NCI-H1105 (cell line): Measurements from ENCODE around the gene MAGI2.
"Not testable (repeated sequence)": the region's sequence is repeated elsewhere in the genome, so short reads cannot be mapped to it uniquely, and the experiment has no call there.

Experiments
- DNase-seq: peaks from one replicate; lab custom pipeline; 2025; lab: John Stamatoyannopoulos, UW

The MAGI2 gene

GRCh38 chr7:78355834-78356233 lies 1097.6 kb downstream of the MAGI2 start:
- DNase-seq = no peak

GRCh38 chr7:78350926-78351325 lies 1102.5 kb downstream of the MAGI2 start:
- no peak for DNase-seq

DNA sequence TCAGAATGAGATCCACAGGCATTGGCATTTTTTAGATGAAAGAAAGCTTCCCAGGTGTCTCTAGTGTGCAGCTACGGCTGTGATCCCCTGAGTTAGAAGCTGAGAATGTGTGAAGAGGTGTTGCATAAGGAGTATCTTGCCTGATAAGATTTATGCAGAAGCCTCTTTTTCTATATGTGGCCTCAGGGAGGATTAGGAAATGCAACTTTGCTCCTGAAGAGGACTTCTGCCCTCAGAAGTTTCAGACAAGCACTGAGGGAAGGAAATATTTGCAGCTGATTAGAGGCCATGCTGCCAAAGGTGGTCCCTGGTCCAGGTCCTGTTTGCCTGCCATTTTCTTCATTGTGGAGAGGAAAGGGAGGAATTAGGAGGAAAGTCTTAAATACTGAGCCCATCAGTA lies 1103.1 kb downstream of the MAGI2 start:
- DNase-seq = no peak

- no peak for DNase-seq
Measured at GRCh38 chr7:78346827-78347226, 1106.6 kb downstream of the MAGI2 start.

- no peak for DNase-seq
Measured at GRCh38 chr7:78345979-78346378, 1107.5 kb downstream of the MAGI2 start.

DNA sequence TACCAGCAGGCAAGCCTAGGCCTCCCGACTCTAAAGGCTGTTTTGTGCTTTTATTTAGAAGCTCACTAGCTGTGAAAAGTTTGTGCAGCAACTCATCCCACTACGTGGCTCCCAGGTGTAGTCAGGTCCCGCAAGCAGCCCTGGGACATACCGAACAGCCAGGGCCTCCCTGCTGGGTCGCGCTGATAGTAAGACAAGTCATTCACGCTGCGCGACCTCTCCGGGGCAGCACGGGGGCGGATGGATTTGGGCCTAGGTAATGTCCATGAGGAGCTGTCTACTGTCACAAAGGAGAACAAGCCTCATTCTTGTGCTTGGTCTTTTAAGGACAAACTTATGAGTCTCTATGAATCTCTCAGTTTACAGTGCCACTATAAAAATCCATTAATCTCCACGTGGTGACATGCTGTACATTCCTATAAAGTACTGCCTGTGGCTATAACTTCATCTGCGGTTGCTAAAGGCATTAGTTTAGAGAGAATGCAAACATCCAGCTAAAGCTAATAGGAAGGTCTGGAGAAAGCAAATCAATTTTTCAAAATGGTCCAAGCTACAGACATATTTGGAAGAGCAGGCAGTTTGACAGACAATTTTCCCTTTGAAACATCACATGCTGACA lies 1108.1 kb downstream of the MAGI2 start:
- no peak for DNase-seq

GRCh38 chr7:78334426-78334825 lies 1119.0 kb downstream of the MAGI2 start:
- DNase-seq = no peak

DNA sequence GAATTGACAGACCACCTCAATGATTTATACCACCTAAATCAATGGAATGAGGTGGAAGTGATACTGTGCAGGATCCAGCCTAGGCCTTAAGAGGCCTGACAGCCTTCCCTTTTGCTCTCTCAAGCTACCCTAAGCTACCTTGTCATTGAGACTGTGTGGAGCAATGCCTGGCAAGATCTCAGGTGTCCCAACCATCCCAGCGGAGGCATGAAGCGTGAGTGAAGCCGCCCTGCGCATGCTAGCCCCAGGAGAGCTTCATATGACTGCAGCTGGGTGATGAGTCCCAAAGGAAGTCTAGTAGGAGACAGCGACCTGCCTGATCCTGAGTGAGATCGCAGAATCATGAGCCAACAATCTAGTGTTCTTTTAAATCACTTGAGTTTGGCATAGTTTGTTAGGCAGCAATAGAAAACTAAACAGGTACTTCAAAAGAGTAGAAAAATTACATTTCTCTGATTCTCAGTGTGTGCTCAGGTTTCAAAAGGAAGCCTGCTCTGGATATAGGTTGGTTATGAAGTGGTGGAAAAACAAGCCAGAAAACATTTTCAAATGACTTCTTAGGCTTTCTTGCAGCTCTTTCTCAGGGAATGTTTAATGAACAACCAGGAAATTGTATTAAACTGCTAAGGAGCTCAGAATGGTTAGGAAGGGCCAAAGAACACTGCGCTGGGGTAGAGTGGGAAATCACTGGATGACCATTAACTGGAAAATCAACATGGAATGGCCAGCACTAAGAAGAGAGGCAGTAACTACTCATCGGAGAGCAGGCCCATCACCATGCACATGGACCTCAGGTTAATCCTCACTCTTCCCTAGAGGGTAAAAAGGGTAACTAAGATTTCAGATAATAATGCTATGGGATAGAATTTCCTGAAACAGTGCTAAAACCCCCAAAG lies 1119.7 kb downstream of the MAGI2 start:
- DNase-seq = no peak

GRCh38 chr7:78329001-78329655 lies 1124.3 kb downstream of the MAGI2 start:
- no peak for DNase-seq

- no peak for DNase-seq
Measured at GRCh38 chr7:78327718-78328117, 1125.7 kb downstream of the MAGI2 start.

DNA sequence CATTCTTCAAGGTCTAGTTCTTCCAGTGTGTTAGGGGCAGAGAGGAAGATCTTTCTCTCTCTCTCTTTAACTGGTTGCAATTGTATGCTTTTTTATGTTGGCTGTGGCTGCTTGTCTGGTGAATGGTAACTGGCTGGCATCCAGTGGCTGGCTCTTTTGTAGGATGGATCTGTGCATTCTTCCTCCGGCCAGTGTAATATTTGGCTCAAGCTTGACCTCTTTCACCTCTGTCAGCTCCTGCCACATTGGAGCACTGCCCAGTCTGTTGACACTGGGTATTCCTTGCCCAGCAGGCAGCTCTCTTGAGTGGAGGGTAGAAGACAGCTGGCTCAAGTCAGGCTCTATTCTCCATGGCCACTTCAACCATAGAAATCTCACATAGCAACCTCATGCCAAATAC lies 1126.6 kb downstream of the MAGI2 start:
- peak; percentile 20 for DNase-seq

DNA sequence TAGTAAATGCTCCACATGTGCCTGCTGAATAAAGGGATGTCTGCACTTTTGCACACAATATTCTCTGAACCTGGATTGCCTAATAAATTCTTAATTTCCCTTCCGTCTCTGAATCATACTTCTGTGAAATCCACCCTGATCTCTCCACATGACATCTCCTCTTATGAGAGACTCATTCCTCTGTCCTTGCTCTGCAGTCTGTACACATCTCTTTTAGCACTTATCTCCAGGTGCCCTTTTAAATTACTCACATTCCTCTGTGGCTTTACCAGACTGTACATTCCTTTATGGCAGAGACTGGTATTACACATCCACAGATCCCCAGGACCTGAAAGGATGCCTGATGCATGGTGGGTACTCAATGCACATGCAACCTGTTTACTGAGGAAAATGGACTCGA lies 1127.3 kb downstream of the MAGI2 start:
- no peak for DNase-seq

GRCh38 chr7:78323118-78323517 lies 1130.3 kb downstream of the MAGI2 start:
- DNase-seq = no peak

- not testable (repeated sequence) for DNase-seq
Measured at GRCh38 chr7:78322231-78322630, 1131.2 kb downstream of the MAGI2 start.

DNA sequence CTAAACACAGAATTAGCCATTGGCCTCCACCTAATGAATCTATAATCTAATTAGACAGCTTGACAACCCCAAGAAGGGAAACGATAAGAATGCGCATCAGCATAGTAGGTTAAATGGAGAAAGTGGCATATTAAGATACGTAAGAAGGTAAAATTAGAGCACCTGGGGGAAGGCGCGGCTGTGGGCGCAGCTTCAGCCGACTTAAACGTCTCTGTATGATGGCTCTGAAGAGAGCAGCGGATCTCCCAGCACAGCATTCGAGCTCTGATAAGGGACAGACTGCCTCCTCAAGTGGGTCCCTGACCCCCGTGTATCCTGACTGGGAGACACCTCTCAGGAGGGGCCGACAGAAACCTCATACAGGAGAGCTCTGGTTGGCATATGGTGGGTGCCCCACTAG lies 1136.1 kb downstream of the MAGI2 start:
- DNase-seq = no peak

GRCh38 chr7:78316110-78316509 lies 1137.4 kb downstream of the MAGI2 start:
- no peak for DNase-seq

GRCh38 chr7:78315119-78315518 lies 1138.3 kb downstream of the MAGI2 start:
- DNase-seq = no peak

- no peak for DNase-seq
Measured at GRCh38 chr7:78311181-78311580, 1142.3 kb downstream of the MAGI2 start.

DNA sequence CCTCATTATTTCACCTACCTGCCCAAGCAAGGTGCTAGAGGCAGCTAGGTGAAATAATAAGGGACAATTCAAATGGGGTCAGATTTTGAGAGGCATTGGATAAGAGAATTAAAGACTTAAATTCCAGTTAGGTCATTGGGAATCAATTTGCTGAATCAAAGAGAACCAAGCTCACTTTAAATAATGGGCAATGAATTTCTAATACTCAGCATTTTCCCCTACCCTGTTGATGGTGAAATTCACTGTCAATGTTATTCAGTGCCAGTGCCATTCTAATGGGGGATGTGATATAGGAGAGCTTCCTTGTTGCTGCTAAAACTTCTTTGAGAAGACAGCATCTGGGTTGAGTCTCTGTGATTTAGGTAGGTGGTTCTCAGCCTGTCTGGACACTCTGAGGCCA lies 1145.6 kb downstream of the MAGI2 start:
- DNase-seq = no peak

DNA sequence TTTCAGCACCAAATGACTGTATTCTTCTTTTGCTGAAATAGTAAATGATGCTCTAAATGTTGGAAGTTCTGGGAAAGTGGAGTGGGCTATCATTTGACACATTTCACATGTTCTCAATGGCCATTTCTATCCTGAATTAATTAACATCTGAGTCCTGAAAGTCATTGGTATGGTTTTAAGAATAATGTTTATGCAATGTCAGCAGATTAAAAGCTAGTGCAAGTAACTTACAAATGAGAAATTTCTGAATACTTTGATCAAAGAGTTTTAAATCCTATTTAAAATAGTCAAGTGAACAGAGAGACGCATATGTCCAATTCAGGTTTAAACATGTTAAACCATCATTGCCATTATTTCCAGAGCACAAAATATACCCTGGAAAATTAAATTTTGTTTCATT lies 1146.8 kb downstream of the MAGI2 start:
- DNase-seq = no peak

- no peak for DNase-seq
Measured at GRCh38 chr7:78301407-78301806, 1152.1 kb downstream of the MAGI2 start.

DNA sequence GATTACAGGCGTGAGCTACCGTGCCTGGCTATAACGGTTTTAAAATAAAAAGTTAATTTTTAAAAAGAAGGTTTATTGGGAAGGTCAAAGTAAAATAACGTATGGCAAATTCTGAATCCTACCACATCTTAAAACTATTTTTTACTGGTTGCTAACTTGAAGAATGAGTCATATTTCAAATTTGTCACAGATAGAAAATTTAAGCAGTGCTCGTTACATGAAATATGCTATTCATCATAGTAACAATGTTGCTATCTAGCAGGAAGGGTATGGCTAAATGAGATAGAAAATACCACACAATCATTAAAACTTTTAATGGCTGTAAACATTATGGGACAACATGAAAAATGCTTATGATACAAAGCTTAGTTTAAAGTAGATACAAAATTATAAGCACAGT lies 1154.4 kb downstream of the MAGI2 start:
- no peak for DNase-seq
